HG03196 (cell line): ENCODE data around the gene STARD13.

Source experiments
- ATAC-seq: cut with Tn5 transposase; IDR thresholded peaks from one replicate; pipeline ENCODE4 v1.9.1; 2021; ENCODE audit not compliant: unreplicated experiment

Gene STARD13

GRCh38 chr13:33229446-33230177, 55.9 kb downstream of the STARD13 start:
- no peak for ATAC-seq

DNA sequence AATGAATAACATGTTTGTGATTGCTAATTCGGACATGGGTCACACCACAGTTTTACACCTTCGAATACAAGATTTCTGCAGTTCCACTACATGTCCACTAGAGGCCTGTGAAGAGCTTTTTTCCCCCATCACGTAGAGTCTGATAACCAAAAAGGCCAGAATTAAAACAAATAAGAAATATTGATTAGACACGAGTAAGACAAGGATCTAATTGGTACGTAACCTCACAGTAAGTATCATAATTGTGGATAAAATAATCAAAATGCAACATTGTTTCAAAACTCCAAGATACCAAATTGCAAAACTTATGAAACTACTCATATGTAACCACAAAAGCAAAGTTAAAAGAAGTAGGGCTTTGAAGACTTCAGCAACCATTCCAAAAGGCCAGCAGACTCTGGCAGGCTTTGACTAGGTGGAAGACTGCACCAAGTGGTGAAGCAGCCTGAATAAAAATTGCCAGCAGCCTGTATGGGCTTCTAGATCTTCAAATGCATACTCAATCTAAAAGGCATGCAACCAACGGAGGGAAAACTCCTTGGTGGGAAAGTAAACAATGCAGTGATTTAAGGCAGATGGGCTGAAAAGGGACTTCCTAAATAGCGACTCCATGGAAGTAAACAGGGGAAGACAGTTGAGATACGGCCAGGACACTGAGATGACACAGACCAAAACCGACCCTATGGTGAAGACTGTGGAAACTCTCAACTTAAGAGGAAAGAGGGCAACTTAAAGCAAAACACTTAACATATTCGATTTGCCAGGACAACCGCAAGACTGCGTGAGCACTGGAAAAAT, 56.7 kb downstream of the STARD13 start:
- peak; percentile 77 for ATAC-seq

DNA sequence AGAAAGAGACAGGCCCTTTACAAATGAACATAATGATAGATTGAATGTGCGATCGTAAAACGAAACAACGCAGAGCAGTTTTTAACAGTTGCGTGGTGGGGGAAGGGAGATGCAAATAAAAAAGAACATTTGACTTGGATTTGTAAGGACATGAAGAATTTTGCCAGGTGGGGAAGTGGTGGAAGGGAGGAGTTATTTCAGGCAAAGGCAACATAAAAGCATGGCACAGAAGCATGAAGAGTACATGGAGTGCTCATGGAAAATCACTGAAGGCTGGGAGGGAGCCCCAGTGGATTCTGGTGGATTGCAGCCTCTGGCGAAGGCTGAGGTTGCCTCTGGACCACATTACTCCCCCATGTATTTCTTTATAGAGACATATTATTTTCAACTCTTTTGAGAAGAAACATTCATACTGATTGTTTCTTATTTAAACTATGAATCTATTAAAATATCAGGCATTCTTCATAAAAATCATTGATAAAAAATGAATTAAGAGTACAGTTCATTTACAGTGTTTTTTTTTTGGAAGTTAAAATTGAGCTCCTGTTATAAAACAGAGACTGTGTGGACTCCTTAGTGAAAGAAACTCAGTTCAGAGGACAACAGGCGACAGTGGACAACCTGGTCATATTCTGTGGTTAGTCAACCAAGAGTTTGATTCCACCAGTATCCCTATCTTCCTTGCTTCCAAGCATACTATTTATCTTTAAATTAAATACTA, 57.5 kb downstream of the STARD13 start:
- no peak for ATAC-seq

DNA sequence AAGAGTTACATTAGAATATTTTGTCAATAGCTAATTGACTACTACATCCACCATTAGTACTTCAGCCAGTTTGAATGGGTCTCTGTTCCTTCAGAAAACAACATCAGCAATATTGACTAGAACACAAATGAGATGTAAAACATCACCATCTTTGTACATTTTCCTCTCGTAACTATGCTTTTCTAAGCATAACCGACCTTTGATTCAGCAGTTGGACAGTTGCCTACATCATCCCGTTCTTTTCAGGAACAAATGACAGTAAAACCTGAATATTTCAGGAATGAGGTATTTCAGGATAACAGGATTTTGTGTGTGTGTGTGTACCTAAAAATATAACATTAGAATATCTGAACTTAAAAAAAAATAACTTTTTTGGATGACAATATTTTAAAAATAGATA, 60.9 kb downstream of the STARD13 start:
- no peak for ATAC-seq

DNA sequence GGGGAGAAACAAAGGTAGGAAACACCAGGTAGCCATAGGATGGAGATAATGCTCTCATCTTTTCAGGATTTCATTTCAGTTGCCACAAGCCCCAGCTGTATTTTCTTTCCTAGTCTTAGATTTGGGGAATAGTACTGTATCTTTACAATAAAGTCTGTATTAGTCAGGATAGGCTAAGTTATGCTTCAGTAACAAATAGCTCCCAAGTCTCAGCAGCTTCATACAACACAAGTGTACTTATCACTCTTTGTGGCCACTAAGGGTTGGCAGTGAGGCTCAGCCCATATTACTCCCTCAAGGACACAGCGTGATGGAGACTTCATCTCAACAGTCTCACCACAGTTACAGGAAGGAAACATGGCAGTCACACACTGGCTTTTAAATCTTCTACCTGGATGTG, 61.4 kb downstream of the STARD13 start:
- no peak for ATAC-seq

- ATAC-seq = no peak
These were observed 65.6 kb downstream of the STARD13 start for GRCh38 chr13:33219926-33220325.

- ATAC-seq = no peak
These were observed 67.1 kb downstream of the STARD13 start for GRCh38 chr13:33218426-33218825.

GRCh38 chr13:33218020-33218419, 67.5 kb downstream of the STARD13 start:
- no peak for ATAC-seq

GRCh38 chr13:33217256-33217655, 68.3 kb downstream of the STARD13 start:
- no peak for ATAC-seq

GRCh38 chr13:33213797-33214196, 71.8 kb downstream of the STARD13 start:
- ATAC-seq = no peak

DNA sequence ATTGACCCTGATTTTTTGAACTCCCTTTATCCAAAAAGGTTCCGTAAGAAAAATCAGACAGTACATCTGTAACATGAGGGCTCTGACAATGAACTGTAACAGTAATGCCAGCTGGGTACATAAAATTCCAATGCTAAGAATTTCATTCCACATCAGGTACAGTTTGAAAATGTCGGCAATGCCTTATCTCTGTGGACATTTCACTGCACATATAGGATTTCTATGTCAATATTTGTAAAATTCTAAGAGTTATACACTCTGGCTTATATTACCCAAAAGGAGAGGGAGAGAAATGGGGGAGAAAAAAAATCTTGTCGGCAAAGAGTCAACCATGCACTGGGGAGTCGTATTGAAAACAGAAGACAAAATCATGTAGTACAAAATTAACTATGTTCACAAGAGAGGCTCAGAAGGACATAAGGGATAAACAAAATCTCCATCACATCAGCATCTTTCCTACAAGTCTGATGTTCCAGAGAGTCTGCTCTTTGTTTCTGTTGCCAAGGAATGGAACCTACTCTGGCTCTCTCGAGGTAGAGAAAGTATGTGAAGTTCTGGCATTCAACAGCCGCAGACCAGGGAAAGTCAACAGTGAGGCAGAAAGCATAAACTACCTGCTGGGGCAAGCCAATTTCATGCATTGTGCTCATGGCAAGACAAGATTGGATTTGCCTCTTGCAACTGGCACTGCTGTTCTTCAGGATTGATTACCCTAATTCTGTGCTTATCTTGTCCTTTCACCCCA, 72.4 kb downstream of the STARD13 start:
- no peak for ATAC-seq

- no peak for ATAC-seq
These were observed 73.2 kb downstream of the STARD13 start for GRCh38 chr13:33212396-33212795.

GRCh38 chr13:33210090-33210489, 75.5 kb downstream of the STARD13 start:
- no peak for ATAC-seq

- ATAC-seq = no peak
These were observed 77.0 kb downstream of the STARD13 start for GRCh38 chr13:33208290-33209220.

GRCh38 chr13:33207615-33207961, 78.0 kb downstream of the STARD13 start:
- ATAC-seq = no peak

DNA sequence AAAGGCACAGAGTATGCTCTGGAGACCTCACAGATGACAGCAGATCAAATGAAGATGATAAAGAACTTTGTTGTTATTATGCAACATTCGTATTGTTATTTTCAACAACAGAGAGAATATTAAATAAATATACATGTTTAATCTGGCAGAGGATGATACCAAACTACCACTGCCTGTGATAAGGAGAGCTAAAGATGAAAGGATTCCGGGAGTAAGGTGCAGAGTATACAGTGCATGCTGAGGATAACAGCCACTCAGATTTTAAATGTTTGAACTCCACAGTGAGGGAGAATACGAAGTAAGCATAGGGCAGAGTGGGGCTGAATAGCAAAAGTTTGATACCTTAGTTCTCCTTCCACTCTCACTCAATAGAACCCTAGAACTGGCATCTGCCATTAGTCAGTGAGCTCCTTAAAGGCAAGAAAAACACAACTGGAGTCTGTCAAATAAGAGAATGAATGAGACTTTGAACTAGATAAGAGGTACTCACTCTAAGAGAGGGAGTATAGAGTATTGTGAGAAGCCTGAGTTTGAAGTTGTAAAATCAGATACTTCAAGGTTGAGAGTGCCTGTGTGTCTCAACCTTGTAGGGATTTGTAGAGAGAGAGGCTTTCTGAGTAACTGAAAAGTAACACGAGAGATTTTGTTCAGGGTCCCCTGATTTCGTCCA, 78.5 kb downstream of the STARD13 start:
- no peak for ATAC-seq

- no peak for ATAC-seq
These were observed 79.1 kb downstream of the STARD13 start for GRCh38 chr13:33206425-33206824.

DNA sequence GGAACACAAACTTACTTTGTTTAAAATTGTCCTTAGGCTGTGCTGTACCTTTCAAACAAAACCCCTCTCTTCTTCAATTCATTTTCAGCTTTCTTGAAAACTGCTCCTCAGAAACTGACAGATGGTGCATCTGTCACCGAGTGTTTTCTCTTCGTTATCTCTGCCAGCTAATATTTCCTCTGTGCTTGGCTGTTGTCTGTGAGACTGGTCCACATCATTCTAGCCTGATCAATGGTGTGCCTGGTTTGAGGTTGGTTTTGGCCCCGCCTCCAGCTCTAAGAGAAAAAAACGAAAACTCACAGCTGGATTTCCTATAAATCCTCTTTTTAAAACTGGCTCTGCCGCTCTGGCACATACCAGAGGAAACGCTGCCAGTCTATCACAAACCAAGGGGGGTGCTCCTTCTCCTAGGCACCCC, 79.7 kb downstream of the STARD13 start:
- peak; percentile 49 for ATAC-seq

- no peak for ATAC-seq
These were observed 80.3 kb downstream of the STARD13 start for GRCh38 chr13:33205224-33205623.
